Left lobe of liver (tissue), 2 donors: Measurements from ENCODE around the gene GABARAP. TPM values are rescaled to one million over a fixed set of nuclear protein-coding genes. Genes with fewer than 3 reads are reported as not detected.

Experiments
- ATAC-seq: fragments of 200-7000 bp; cut with Tn5 transposase; one replicate; pipeline ENCODE4 v1.9.1; 2020; ENCODE audit warnings: mild to moderate bottlenecking, moderate library complexity
- DNase-seq: peaks from one replicate; pipeline ENCODE4 v3.0.0-alpha.2; 2020; ENCODE audit warnings: low spot score
- total RNA-seq: library from RNA; stranded (reverse); gene quantifications from one replicate; pipeline ENCODE4 v1.2.1, GENCODE V29; 2021
- donor health status: DM: no; HTN: no; CAD: no; lungs with moderate emphysema.
- donor health status: DM: no; HTN: yes; CAD: no.

The GABARAP gene
- total RNA-seq, 1 donor from 2014 or later = 235 TPM

DNA sequence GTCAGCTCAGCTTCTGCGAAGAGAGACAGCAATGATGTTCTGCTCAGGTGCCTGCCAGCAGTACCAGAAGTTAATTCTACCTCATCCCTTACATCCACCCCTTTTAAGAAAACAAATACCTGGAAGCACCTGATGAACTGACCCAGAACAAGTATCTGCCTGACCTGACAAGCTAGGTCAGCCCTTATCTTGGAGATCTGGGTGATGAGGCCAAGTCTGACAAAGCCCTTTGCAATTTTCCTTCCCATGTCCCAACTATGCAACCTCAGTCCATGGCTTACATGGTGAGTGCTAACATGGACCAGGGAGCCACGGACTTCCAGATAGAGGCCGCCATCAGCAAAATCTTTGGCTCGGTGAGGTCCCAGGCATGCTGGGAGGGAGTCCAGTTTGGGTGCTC, 18.9 kb downstream of the GABARAP start:
- ATAC-seq (no peak), DNase-seq (no peak)

DNA sequence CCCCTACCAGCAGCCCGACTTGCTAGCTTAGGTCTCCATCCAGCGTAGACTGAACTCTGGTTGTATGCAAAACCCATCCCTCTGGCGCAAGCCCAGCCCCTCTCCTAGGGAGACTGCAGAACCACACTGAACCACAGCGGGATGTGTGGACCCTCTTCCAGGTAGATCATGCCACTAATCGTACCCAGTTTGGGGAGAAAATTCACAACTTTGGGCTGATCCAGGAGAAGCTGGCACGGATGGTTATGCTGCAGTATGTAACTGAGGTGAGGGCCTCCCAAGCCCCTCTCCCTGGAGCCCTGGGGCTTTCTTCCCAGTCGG, 19.3 kb downstream of the GABARAP start:
- no peak for ATAC-seq
- DNase-seq = no peak

DNA sequence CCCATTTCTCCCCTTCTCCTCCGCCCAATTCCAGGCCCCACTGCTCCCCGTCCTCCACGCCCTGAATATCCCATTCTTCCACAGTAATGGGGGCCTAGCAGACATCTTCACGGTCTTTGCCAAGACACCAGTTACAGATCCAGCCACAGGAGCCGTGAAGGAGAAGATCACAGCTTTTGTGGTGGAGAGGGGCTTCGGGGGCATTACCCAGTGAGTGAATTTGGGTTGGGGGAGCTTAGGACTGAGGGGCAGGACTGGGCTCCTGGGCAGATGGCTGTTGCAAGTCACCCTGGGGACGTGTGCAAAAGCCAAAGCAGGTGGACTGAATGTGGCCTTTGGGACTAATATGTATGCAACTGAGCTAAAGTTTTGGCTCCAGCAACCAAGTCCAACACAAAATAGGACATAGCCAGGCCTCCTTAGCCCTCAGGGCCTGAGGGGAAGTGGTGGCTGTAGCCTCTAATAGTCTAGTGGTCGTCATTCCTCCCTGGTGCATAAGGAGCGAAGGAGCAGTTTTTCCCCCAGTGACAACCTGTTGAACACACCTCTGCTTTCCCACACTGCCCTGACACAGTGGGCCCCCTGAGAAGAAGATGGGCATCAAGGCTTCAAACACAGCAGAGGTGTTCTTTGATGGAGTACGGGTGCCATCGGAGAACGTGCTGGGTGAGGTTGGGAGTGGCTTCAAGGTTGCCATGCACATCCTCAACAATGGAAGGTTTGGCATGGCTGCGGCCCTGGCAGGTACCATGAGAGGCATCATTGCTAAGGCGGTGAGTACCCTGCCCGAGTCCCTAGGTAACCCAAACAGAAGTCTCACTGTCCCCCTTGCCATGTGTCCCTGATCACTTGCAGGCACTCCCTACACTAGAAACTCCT, 19.9 kb downstream of the GABARAP start:
- no peak for DNase-seq
- no peak for ATAC-seq

DNA sequence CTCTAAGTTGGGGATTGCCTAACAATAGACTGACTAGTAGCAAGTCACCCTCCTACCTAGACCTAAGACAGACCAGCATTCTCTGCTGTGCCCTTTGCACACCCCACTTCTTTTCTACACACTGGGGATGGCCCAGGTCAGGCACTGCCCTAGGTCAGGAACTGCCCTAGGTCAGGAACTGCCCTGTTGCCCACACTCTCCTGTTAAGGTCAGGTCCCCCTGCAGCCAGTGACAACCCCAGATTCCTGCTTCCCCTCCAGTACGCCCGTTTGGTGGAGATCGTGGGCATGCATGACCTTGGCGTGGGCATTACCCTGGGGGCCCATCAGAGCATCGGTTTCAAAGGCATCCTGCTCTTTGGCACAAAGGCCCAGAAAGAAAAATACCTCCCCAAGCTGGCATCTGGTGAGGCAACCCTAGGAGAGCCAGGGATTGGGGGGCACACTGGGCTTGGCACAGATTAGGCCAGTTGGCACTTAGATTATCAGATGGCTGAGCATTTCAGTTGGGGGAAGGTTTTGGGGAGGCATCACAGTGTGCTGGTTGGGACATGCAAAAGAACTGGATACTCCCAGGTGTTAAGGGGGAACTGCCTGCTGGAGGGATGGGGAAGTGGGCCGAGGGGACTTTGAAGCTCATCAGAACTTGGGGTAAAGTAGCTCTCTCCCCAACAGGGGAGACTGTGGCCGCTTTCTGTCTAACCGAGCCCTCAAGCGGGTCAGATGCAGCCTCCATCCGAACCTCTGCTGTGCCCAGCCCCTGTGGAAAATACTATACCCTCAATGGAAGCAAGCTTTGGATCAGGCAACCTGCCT, 20.8 kb downstream of the GABARAP start:
- no peak for DNase-seq
- peak; percentile 5 for ATAC-seq

GRCh38 chr17:7220593-7221277, 21.5 kb downstream of the GABARAP start:
- DNase-seq (peak; percentile 79), ATAC-seq (peak; percentile 46)

- peak; percentile 78 for ATAC-seq
- DNase-seq = peak; percentile 95
These were observed 22.2 kb downstream of the GABARAP start, which contains the start of the genes ACADVL and DLG4 for GRCh38 chr17:7219812-7220592. ACADVL (plus strand) TSS chr17:7219938; CDS start chr17:7219985, 47 bp downstream. DLG4 (minus strand) TSS chr17:7219836.

GRCh38 chr17:7219229-7219811, 22.9 kb downstream of the GABARAP start:
- ATAC-seq (no peak), DNase-seq (no peak)

- no peak for ATAC-seq
- DNase-seq = no peak
These were observed 23.5 kb downstream of the GABARAP start for GRCh38 chr17:7218758-7219157.

- ATAC-seq (no peak), DNase-seq (no peak)
These were observed 24.1 kb downstream of the GABARAP start for GRCh38 chr17:7218166-7218565.

DNA sequence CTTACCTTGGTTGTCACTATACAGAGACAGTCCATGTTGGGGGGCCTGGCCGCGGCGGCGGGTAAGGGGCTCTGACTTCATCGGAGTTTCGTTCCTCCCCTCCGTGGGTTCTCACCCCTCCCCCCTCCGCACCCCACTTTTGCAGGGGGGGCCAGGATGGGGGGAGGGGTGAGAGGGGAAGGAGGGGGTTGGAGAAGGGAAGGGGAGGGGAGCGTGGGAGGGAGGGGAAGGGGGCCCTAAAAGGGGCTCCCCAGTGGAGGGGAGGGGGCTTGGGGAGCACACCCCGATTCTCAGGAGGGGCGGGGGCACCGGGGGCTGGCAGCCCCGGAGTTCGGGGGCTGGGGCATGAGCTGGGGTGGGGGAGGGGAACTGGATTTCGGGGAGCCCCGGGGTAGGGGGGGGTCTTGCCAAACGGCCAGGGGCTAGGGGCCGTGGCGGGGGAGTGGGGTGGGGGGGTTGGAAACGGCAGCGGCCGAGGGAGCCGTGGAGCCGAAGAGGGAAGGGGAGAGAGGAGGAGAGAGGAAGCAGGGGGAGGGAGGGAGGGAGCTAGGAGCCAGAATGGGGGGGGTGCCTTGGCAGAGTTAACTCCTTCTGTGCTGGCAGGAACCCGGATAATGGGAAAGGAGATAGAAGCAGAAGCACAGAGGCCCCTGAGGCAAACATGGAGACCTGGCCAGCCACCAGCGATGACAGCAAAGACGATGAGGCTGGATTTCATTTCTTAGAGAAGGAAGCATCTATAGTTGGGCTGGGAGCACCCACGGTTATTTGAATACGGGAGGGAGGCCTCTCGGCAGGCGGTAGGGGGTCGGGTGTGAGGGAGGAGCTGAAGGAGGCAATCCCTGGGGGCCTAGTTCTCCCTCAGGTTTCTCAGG, 24.9 kb downstream of the GABARAP start:
- DNase-seq (no peak), ATAC-seq (no peak)

DNA sequence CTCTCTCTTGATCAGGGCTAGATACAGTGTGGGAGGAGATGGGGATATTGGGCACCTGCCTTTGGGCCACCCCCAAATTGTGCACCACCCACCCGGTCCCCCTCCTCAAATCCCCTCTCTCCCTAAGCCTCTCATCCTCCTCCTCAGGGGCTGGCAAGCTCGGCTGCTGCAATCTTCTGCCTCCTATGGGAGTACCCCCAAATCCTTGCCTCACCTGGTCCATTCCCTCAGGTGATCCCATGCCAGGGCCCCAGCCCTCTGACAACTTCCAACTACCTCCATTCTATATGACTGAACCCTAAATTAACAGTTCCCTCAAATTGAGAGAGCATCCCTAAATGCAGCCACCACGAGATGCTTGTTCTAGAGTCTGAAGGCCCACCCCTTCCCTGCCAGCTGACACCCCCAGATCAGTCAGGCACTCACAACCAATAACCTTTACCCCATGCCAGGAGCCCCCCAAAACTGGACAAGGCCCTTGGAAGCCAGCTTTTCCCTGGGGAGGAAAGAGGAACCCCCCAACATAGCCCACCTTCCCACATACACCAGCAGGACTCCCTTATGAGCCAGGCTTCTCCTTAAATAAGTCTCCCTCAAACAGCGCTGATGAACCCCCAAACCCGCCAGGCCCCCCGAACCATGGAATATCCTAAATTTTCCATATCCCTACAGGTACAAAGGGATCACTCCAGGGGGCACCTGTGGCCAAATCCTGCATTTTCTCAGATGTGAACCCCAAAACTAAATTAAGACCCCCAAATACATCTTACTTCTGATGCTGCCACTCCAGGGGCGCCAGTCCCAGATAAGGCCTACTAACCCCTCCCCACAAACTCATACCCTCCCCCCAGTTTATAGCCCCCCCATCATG, 25.8 kb downstream of the GABARAP start:
- ATAC-seq = no peak
- DNase-seq = no peak

DNA sequence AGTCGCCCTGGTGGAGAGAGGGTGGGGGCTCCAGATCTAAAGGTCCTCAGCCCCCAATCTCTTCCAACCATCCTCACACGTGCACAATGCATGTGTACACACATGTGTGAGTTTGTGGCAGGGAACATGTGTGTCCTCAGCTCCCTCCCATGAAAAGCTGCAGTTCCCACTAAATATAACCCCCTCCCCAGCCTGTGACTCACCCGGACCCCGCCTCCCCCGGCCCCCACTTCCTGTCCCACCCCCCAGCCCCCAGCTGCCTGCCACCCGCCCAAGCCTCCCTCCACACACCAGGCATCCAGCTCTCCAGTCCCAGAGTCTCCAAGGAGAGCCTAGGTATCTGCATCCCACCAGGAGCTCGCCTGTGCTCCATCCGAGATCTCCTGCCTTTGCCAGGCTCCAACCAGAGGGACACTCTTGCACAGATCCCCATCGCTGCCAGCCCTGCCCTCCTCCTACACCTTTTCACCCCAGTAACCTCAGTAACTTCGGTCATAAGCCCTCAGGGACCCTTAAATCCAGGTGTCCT, 26.5 kb downstream of the GABARAP start:
- no peak for ATAC-seq
- no peak for DNase-seq

GRCh38 chr17:7215136-7215638, 27.1 kb downstream of the GABARAP start:
- no peak for ATAC-seq
- DNase-seq = no peak

- DNase-seq (peak; percentile 97), ATAC-seq (peak; percentile 89)
These were observed 27.7 kb downstream of the GABARAP start for GRCh38 chr17:7214300-7215135.

- DNase-seq (no peak), ATAC-seq (peak; percentile 15)
These were observed 28.4 kb downstream of the GABARAP start for GRCh38 chr17:7213895-7214299.

- no peak for ATAC-seq
- DNase-seq = no peak
These were observed 30.6 kb downstream of the GABARAP start for GRCh38 chr17:7211491-7212273.
